HUES6 (cell line): ENCODE results near the gene PCDH15.

ENCODE experiments used
- H3K27ac ChIP-seq: 2 replicates; pipeline ENCODE4 v1.7.0; 2013; ENCODE audit warnings: low read depth, mild to moderate bottlenecking, low read length, inconsistent platforms
- H3K27me3 ChIP-seq: 2 replicates; pipeline ENCODE4 v1.6.1; 2013; ENCODE audit warnings: low read length; ENCODE audit not compliant: control insufficient read depth, insufficient read depth
- H3K36me3 ChIP-seq: 2 replicates; pipeline ENCODE4 v1.6.1; 2013; ENCODE audit warnings: low read length; ENCODE audit not compliant: control insufficient read depth, insufficient read depth
- H3K4me1 ChIP-seq: 2 replicates; pipeline ENCODE4 v1.6.1; 2013; ENCODE audit warnings: low read length; ENCODE audit not compliant: control insufficient read depth, insufficient read depth
- H3K4me3 ChIP-seq: 2 replicates; pipeline ENCODE4 v1.5.1; 2013; ENCODE audit warnings: low read depth, low read length
- H3K9ac ChIP-seq: one replicate; pipeline ENCODE4 v1.6.1; 2013; ENCODE audit warnings: mild to moderate bottlenecking, low read length
- H3K9me3 ChIP-seq: 2 replicates; pipeline ENCODE4 v1.6.1; 2013; ENCODE audit warnings: low read depth, low read length; ENCODE audit not compliant: control insufficient read depth, insufficient read depth

Gene PCDH15

GRCh38 chr10:54650547-54650946 lies 150.5 kb downstream of the PCDH15 start:
- Histone ChIP-seq H3K4me3 (no peak overlapping the region), H3K9me3 (no peaks in the 10 kb centered on the region), H3K27me3 (no peaks in the 10 kb centered on the region), H3K27ac (no peak overlapping the region), H3K9ac (no peak overlapping the region), H3K36me3 (no peaks in the 10 kb centered on the region), H3K4me1 (no peaks in the 10 kb centered on the region)

- no peak overlapping the region for H3K4me3 ChIP-seq
- no peaks in the 10 kb centered on the region for H3K36me3 ChIP-seq
- no peaks in the 10 kb centered on the region for H3K27me3 ChIP-seq
- no peak overlapping the region for H3K27ac ChIP-seq
- H3K4me1 ChIP-seq = no peaks in the 10 kb centered on the region
- H3K9ac ChIP-seq = no peak overlapping the region
- H3K9me3 ChIP-seq = 0 out of 2 replicates have a peak, but pooled peaks cover 2% of the 10 kb centered on the region
Measured at GRCh38 chr10:54622017-54622416, 179.0 kb downstream of the PCDH15 start.

GRCh38 chr10:54620352-54620751 lies 180.7 kb downstream of the PCDH15 start:
- no peak overlapping the region for H3K4me3 ChIP-seq
- no peaks in the 10 kb centered on the region for H3K9me3 ChIP-seq
- no peak overlapping the region for H3K9ac ChIP-seq
- no peak overlapping the region for H3K27ac ChIP-seq
- no peaks in the 10 kb centered on the region for H3K27me3 ChIP-seq
- no peaks in the 10 kb centered on the region for H3K4me1 ChIP-seq
- no peaks in the 10 kb centered on the region for H3K36me3 ChIP-seq

- Histone ChIP-seq H3K27ac (no peak overlapping the region), H3K4me1 (no peaks in the 10 kb centered on the region), H3K9ac (no peak overlapping the region), H3K36me3 (no peaks in the 10 kb centered on the region), H3K4me3 (no peak overlapping the region), H3K9me3 (no peaks in the 10 kb centered on the region), H3K27me3 (no peaks in the 10 kb centered on the region)
Measured at GRCh38 chr10:54614072-54614471, 187.0 kb downstream of the PCDH15 start.

- Histone ChIP-seq H3K27ac (no peak overlapping the region), H3K36me3 (no peaks in the 10 kb centered on the region), H3K4me3 (no peak overlapping the region), H3K9me3 (no peaks in the 10 kb centered on the region), H3K9ac (no peak overlapping the region), H3K4me1 (peaks cover 1% of the 10 kb centered on the region; the same call in 1 of the 2 replicates), H3K27me3 (no peaks in the 10 kb centered on the region)
Measured at GRCh38 chr10:54613162-54613561, 187.9 kb downstream of the PCDH15 start.

GRCh38 chr10:54609423-54609822 lies 191.6 kb downstream of the PCDH15 start:
- H3K4me1 ChIP-seq = peaks cover 7% of the 10 kb centered on the region
- no peak overlapping the region for H3K27ac ChIP-seq
- H3K27me3 ChIP-seq = no peaks in the 10 kb centered on the region
- H3K36me3 ChIP-seq = no peaks in the 10 kb centered on the region
- H3K9me3 ChIP-seq = no peaks in the 10 kb centered on the region
- H3K4me3 ChIP-seq = no peak overlapping the region
- no peak overlapping the region for H3K9ac ChIP-seq

- no peaks in the 10 kb centered on the region for H3K27me3 ChIP-seq
- H3K9me3 ChIP-seq = no peaks in the 10 kb centered on the region
Measured at GRCh38 chr10:54607983-54608382, 193.0 kb downstream of the PCDH15 start.

GRCh38 chr10:54594289-54594688 lies 206.7 kb downstream of the PCDH15 start:
- H3K4me3 ChIP-seq = no peak overlapping the region
- no peak overlapping the region for H3K9ac ChIP-seq
- H3K27me3 ChIP-seq = no peaks in the 10 kb centered on the region
- H3K9me3 ChIP-seq = no peaks in the 10 kb centered on the region
- H3K36me3 ChIP-seq = no peaks in the 10 kb centered on the region
- H3K4me1 ChIP-seq = no peaks in the 10 kb centered on the region
- H3K27ac ChIP-seq = no peak overlapping the region

More at GRCh38 chr10:54607983-54608382, 193.0 kb downstream of the PCDH15 start:
- Histone ChIP-seq H3K4me3 (no peak overlapping the region), H3K9ac (no peak overlapping the region), H3K4me1 (peaks cover 7% of the 10 kb centered on the region), H3K27ac (no peak overlapping the region), H3K36me3 (no peaks in the 10 kb centered on the region)

GRCh38 chr10:54587971-54588370 lies 213.1 kb downstream of the PCDH15 start:
- H3K27ac ChIP-seq = no peak overlapping the region
- no peaks in the 10 kb centered on the region for H3K27me3 ChIP-seq
- H3K9me3 ChIP-seq = no peaks in the 10 kb centered on the region
- no peaks in the 10 kb centered on the region for H3K36me3 ChIP-seq
- no peak overlapping the region for H3K9ac ChIP-seq
- no peaks in the 10 kb centered on the region for H3K4me1 ChIP-seq
- H3K4me3 ChIP-seq = no peak overlapping the region

- no peaks in the 10 kb centered on the region for H3K36me3 ChIP-seq
- no peaks in the 10 kb centered on the region for H3K27me3 ChIP-seq
- no peaks in the 10 kb centered on the region for H3K9me3 ChIP-seq
- H3K4me3 ChIP-seq = no peak overlapping the region
- H3K27ac ChIP-seq = no peak overlapping the region
- H3K9ac ChIP-seq = no peak overlapping the region
- H3K4me1 ChIP-seq = no peaks in the 10 kb centered on the region
Measured at GRCh38 chr10:54585572-54585971, 215.5 kb downstream of the PCDH15 start.

GRCh38 chr10:54577682-54578081 lies 223.3 kb downstream of the PCDH15 start:
- Histone ChIP-seq H3K27me3 (no peaks in the 10 kb centered on the region), H3K9me3 (no peaks in the 10 kb centered on the region), H3K4me1 (no peaks in the 10 kb centered on the region), H3K36me3 (no peaks in the 10 kb centered on the region), H3K9ac (no peak overlapping the region), H3K27ac (no peak overlapping the region), H3K4me3 (no peak overlapping the region)

GRCh38 chr10:54576541-54576940 lies 224.5 kb downstream of the PCDH15 start:
- H3K36me3 ChIP-seq = no peaks in the 10 kb centered on the region
- no peak overlapping the region for H3K4me3 ChIP-seq
- no peaks in the 10 kb centered on the region for H3K9me3 ChIP-seq
- no peaks in the 10 kb centered on the region for H3K27me3 ChIP-seq
- H3K9ac ChIP-seq = no peak overlapping the region
- no peak overlapping the region for H3K27ac ChIP-seq
- H3K4me1 ChIP-seq = no peaks in the 10 kb centered on the region
